CD4-positive, alpha-beta T cell (primary cell): ENCODE data around the gene SLC29A2. TPM values are rescaled to one million over a fixed set of nuclear protein-coding genes. Genes with fewer than 3 reads are reported as not detected.

ENCODE experiments used
- ATAC-seq: fragments of 200-7000 bp; cut with Tn5 transposase; one replicate; pipeline ENCODE4 v1.10.0; 2022; ENCODE audit warnings: mild to moderate bottlenecking; ENCODE audit not compliant: poor library complexity
- CTCF ChIA-PET: fragments of 350-600 bp; sonication (Branson Sonifier 250); formaldehyde crosslinking; loops from one replicate; lab custom pipeline; 2021; ENCODE audit warnings: antibody characterized with exemption, inconsistent platforms; lab: Charles Lee
- POLR2A ChIA-PET: fragments of 350-600 bp; sonication (Branson Sonifier 250); formaldehyde crosslinking; loops from one replicate; lab custom pipeline; 2021; ENCODE audit warnings: antibody characterized with exemption, inconsistent platforms; lab: Charles Lee
- DNase-seq, 14 experiments: peaks; one replicate each; pipeline ENCODE4 v3.0.0-alpha.2; 2013 to 2020; ENCODE audit warnings: mixed read lengths in 2 of 14
- H3K27ac ChIP-seq, 2 donors: one replicate each; pipeline versions ENCODE4 v1.5.1 to v1.7.0; 2013; ENCODE audit warnings: low read length in 2 of 2, low read depth in 1 of 2, mild to moderate bottlenecking in 1 of 2
- H3K27me3 ChIP-seq, 2 experiments: 1 replicate in 1 of 2; 2 replicates in 1 of 2; pipeline versions ENCODE4 v1.6.1 to v1.7.0; 2013; ENCODE audit warnings: low read length in 2 of 2, control low read depth in 1 of 2, mild to moderate bottlenecking in 1 of 2, moderate library complexity in 1 of 2; ENCODE audit not compliant: insufficient read depth in 2 of 2, control insufficient read depth in 1 of 2
- H3K36me3 ChIP-seq: one replicate; pipeline ENCODE4 v1.6.1; 2013; ENCODE audit warnings: low read length, control low read depth; ENCODE audit not compliant: insufficient read depth
- H3K4me1 ChIP-seq: one replicate; pipeline ENCODE4 v1.6.1; 2013; ENCODE audit warnings: low read length, control low read depth; ENCODE audit not compliant: insufficient read depth
- H3K4me3 ChIP-seq: one replicate; pipeline ENCODE4 v1.5.1; 2013; ENCODE audit warnings: mild to moderate bottlenecking, low read length, moderate library complexity
- H3K9me3 ChIP-seq, 2 experiments: 1 replicate in 1 of 2; 2 replicates in 1 of 2; pipeline versions ENCODE4 v1.6.1 to v1.7.0; 2013; ENCODE audit warnings: low read length in 2 of 2, mild to moderate bottlenecking in 2 of 2, control low read depth in 1 of 2, moderate library complexity in 1 of 2; ENCODE audit not compliant: control insufficient read depth in 1 of 2, insufficient read depth in 1 of 2
- H3K27ac Mint-ChIP-seq: one replicate; pipeline ENCODE4 v1.8.0; 2020; ENCODE audit warnings: mixed read lengths
- H3K27me3 Mint-ChIP-seq: one replicate; pipeline ENCODE4 v1.8.0; 2021; ENCODE audit warnings: mixed read lengths
- H3K36me3 Mint-ChIP-seq: one replicate; pipeline ENCODE4 v1.8.0; 2021; ENCODE audit warnings: low read depth, mixed read lengths
- H3K4me1 Mint-ChIP-seq: one replicate; pipeline ENCODE4 v1.8.0; 2021; ENCODE audit warnings: low read depth, mixed read lengths
- H3K4me3 Mint-ChIP-seq: one replicate; pipeline ENCODE4 v1.8.0; 2020; ENCODE audit warnings: mild to moderate bottlenecking, mixed read lengths
- H3K9me3 Mint-ChIP-seq: one replicate; pipeline ENCODE4 v1.8.0; 2020; ENCODE audit warnings: mixed read lengths
- CTCF ChIP-seq: fragments of 200-600 bp; IDR thresholded peaks from one replicate; pipeline ENCODE4 v1.8.0; 2022; ENCODE audit warnings: antibody characterized with exemption, mild to moderate bottlenecking
- intact Hi-C, 2 experiments: fragments of 100-400 bp; cut with DNase I in 1 of 2; cut with micrococcal nuclease in 1 of 2; formaldehyde crosslinking; loops; one replicate each; pipeline versions ENCODE4 v1.15.1 to v1.9.0; 2023 to 2025; cut with DNase I, micrococcal nuclease
- polyA plus RNA-seq, 2 donors: library from polyadenylated mRNA; unstranded; fragments of 120-200 nt; gene quantifications; one replicate each; pipeline ENCODE4 v1.2.1, GENCODE V29; 2013
- total RNA-seq, 174 experiments: library from RNA in 2 of 174; stranded (reverse) in 2 of 174; gene quantifications; one replicate each; pipeline ENCODE4 v1.2.3 and lab custom pipeline; 2021 to 2026

The SLC29A2 gene, protein sequence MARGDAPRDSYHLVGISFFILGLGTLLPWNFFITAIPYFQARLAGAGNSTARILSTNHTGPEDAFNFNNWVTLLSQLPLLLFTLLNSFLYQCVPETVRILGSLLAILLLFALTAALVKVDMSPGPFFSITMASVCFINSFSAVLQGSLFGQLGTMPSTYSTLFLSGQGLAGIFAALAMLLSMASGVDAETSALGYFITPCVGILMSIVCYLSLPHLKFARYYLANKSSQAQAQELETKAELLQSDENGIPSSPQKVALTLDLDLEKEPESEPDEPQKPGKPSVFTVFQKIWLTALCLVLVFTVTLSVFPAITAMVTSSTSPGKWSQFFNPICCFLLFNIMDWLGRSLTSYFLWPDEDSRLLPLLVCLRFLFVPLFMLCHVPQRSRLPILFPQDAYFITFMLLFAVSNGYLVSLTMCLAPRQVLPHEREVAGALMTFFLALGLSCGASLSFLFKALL
- 1 to 10 TPM; 9.7 TPM for total RNA-seq
- 4.3 TPM for polyA plus RNA-seq (2013, experiment 1 of 2)
- 7.4 TPM for polyA plus RNA-seq (2013, experiment 2 of 2)
- total RNA-seq (lab: John Stamatoyannopoulos, UW), result 7.1 to 32.1 (median 17.9) reads per million in 172 experiments

DNA sequence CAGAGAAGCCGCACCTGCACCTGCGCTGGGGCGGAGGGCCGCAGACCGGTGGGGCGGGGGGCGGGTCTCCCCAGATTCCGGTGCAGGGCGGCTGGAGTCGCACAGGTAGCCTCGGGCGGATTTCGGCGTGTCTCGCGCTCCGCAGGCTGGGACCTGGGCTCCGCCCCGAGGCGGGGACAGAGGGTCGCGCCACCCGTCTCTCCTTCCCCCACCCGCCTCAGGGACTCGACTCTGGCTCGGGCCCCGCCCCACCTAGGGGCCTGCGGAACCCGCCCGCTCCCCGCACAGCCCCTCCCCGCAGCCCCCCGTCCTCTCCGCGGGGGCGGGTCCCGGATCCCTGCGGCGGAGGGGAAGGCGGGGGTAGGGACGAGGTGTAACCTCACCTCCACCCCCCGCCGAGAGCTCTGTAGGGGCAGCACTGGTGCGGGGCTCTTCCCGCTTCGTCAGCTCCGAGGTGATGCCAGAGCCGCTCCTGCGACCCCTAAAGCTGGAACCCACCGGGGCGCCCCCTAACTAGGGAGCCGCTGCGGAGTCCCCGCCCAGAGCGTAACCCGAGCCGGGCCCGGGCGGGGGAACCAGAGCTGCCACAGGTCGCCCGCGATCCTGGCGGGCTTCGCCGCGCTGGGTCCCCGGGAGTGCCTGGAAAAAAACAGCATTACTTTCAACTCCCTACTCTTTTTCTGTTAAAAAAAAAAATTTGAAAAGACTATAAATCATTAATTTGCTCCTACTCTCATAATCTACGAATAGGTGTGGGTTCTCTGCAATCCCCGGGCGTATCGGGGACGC, at the start of gene SLC29A2:
SLC29A2 (minus strand) TSS at position 134 of the 789 bp plus-strand sequence. CDS start 169 bp downstream, outside the sequence.
- peak; percentile 50 to 89 (median 75) for DNase-seq

DNA sequence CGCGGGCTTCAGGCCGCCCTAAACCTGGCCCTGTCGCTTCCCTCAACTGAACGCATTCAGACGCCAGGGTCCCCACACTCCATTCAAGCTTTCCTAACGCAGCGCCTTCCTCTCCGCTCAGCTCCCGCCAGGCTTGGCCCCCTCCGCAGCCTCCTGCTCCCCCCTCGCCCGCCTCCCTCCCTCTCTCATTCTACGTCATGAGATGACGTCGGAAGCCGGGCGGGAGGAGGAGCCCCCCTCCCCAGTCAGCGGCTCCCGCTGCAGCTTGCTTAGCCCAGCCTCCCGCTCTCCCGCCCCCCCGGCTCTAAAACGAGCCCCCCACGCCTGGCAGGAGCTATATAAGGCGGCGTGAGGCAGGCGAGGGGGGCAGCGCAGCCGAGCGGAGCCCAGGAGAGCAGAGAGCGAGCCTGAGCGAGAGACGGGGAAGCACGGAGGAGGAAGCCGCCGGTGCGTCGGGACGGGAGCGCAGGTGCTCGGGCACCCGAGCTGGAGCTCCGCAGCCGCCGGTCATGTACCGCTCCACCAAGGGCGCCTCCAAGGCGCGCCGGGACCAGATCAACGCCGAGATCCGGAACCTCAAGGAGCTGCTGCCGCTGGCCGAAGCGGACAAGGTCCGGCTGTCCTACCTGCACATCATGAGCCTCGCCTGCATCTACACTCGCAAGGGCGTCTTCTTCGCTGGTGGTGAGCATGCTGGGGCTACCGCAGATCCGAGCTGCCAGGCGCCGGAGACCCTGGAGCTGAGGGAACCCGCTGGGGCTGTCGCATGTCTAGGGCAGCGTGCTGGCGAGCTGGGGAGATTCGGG, 49.3 kb upstream of the SLC29A2 start, which contains the start of gene NPAS4:
NPAS4 (plus strand) TSS at position 365 of the 806 bp plus-strand sequence; CDS start at position 510, 145 bp downstream.
- peaks cover 33 to 45% of the 10 kb centered on the region in 2 experiments for H3K27me3 ChIP-seq
- Mint-ChIP-seq H3K27me3 (peaks cover 47% of the 10 kb centered on the region), H3K27ac (peak within 1 kb of the TSS; percentile 45), H3K9me3 (peaks cover 7% of the 10 kb centered on the region), H3K4me1 (peaks cover 6% of the 10 kb centered on the region), H3K36me3 (no peaks in the 10 kb centered on the region), H3K4me3 (no peak within 1 kb of the TSS)
- no peak within 1 kb of the TSS for H3K4me3 ChIP-seq
- CTCF ChIA-PET, result interaction anchor here (1.2 to 2.7 kb wide), 5 partner anchors 9 to 257 kb away, joined by 3 to 27 read pairs (median 8); partner anchors contain the start of genes MRPL11 and RBM4B
- H3K9me3 ChIP-seq, result peaks cover 0 to 36% of the 10 kb centered on the region in 2 experiments
- POLR2A ChIA-PET, result interaction anchor here (0.5 to 1.7 kb wide), 15 partner anchors 11 to 1327 kb away, joined by 3 to 14 read pairs (median 5); partner anchors contain the start of genes B4GAT1, DPP3, MRPL11 and PELI3
- no peak within 1 kb of the TSS for H3K27ac ChIP-seq
- DNase-seq, result no peak
- peaks cover 11% of the 10 kb centered on the region for H3K4me1 ChIP-seq
- intact Hi-C loops, result loop anchor here in 1 of 2 experiments (5.0 kb wide), 1 partner anchor 256 kb away; the partner anchor contains the start of gene RBM4B
- no peak for TF ChIP-seq CTCF
- H3K36me3 ChIP-seq, result no peaks in the 10 kb centered on the region
- no peak for ATAC-seq

More for the DNA sequence above, at the start of gene SLC29A2:
- H3K4me3 ChIP-seq, result peak within 1 kb of the TSS; percentile 79
- H3K9me3 Mint-ChIP-seq, result no peaks in the 10 kb centered on the region
- intact Hi-C loops, result loop anchor here (1.0 to 2.0 kb wide), 3 partner anchors 14 to 27 kb away; partner anchors contain the start of gene BRMS1 (in 1 of the 2)
- ChIA-PET CTCF (interaction anchor here (2.1 to 2.8 kb wide), 2 partner anchors 14 to 17 kb away, joined by 4 to 19 read pairs; no protein-coding TSS in a partner anchor), POLR2A (interaction anchor here (0.6 to 3.8 kb wide), 24 partner anchors 8 to 868 kb away, joined by 3 to 46 read pairs (median 4); partner anchors contain the start of genes ACTN3, B4GAT1, BRMS1 and CD248)
- peaks cover 16% of the 10 kb centered on the region for H3K4me1 ChIP-seq
- peak; percentile 73 for ATAC-seq
- H3K9me3 ChIP-seq, result peaks cover 0 to 7% of the 10 kb centered on the region in 2 experiments
- H3K27me3 ChIP-seq, result no peaks in the 10 kb centered on the region
- H3K4me1 Mint-ChIP-seq, result peaks cover 9% of the 10 kb centered on the region
- H3K27ac ChIP-seq, result peak within 1 kb of the TSS; percentile 60 to 74
- no peaks in the 10 kb centered on the region for H3K27me3 Mint-ChIP-seq
- H3K4me3 Mint-ChIP-seq, result peak within 1 kb of the TSS; percentile 97
- peak within 1 kb of the TSS; percentile 92 for H3K27ac Mint-ChIP-seq
- no peak for TF ChIP-seq CTCF
- no peaks in the 10 kb centered on the region for H3K36me3 Mint-ChIP-seq
- no peaks in the 10 kb centered on the region for H3K36me3 ChIP-seq
